Caco-2 (cell line): ENCODE data around the gene SUPT3H. TPM values are rescaled to one million over a fixed set of nuclear protein-coding genes. Genes with fewer than 3 reads are reported as not detected.

ENCODE experiments used
- BruUV-seq: library from RNA; stranded (reverse); fragments of 400-500 nt; replicated peaks from 2 replicates; lab custom pipeline; 2021; lab: Mats Ljungman, UMichigan
- CTCF ChIA-PET: fragments of 300-600 bp; sonication (Branson Sonifier 250); formaldehyde crosslinking; loops from one replicate; lab custom pipeline; 2022; ENCODE audit warnings: antibody characterized with exemption; lab: Charles Lee
- POLR2A ChIA-PET: fragments of 300-600 bp; sonication (Branson Sonifier 250); formaldehyde crosslinking; loops from one replicate; lab custom pipeline; 2022; ENCODE audit warnings: antibody characterized with exemption; lab: Charles Lee
- DNase-seq, 2 experiments: peaks; one replicate each; pipeline versions ENCODE4 v3.0.0 to v3.0.0-alpha.2; 2020 to 2022
- H3K27me3 ChIP-seq: replicated peaks from 2 replicates; pipeline ENCODE4 v1.6.0; 2011; ENCODE audit warnings: low read length; ENCODE audit not compliant: control insufficient read depth, insufficient read depth
- H3K36me3 ChIP-seq: 2 replicates; pipeline ENCODE4 v1.5.1; 2011; ENCODE audit warnings: low read length; ENCODE audit not compliant: control insufficient read depth, insufficient read depth
- H3K4me1 ChIP-seq: fragments of 250-450 bp; sonication (Bioruptor Pico); 2 replicates; pipeline ENCODE4 v1.5.1; 2020; ENCODE audit warnings: mild to moderate bottlenecking
- H3K4me3 ChIP-seq: 2 replicates; pipeline ENCODE4 v1.5.1; 2011; ENCODE audit warnings: low read depth, mild to moderate bottlenecking, control low read depth, low read length
- H3K9me3 ChIP-seq: fragments of 250-450 bp; sonication (Bioruptor Pico); 2 replicates; pipeline ENCODE4 v1.5.1; 2020; ENCODE audit warnings: mild to moderate bottlenecking, moderate library complexity
- H3K27ac Mint-ChIP-seq: one replicate; pipeline ENCODE4 v1.8.0; 2022; ENCODE audit warnings: mixed read lengths; ENCODE audit not compliant: unreplicated experiment
- H3K27me3 Mint-ChIP-seq: one replicate; pipeline ENCODE4 v1.8.0; 2022; ENCODE audit warnings: mixed read lengths; ENCODE audit not compliant: insufficient read depth, unreplicated experiment
- H3K36me3 Mint-ChIP-seq: one replicate; pipeline ENCODE4 v1.8.0; 2022; ENCODE audit warnings: mild to moderate bottlenecking, mixed read lengths; ENCODE audit not compliant: insufficient read depth, unreplicated experiment
- H3K4me1 Mint-ChIP-seq: one replicate; pipeline ENCODE4 v1.8.0; 2022; ENCODE audit warnings: low read depth, mixed read lengths; ENCODE audit not compliant: unreplicated experiment
- H3K4me3 Mint-ChIP-seq: one replicate; pipeline ENCODE4 v1.8.0; 2022; ENCODE audit warnings: mild to moderate bottlenecking, moderate library complexity, mixed read lengths; ENCODE audit not compliant: unreplicated experiment
- H3K9me3 Mint-ChIP-seq: one replicate; pipeline ENCODE4 v1.8.0; 2022; ENCODE audit warnings: mixed read lengths; ENCODE audit not compliant: unreplicated experiment
- intact Hi-C: fragments of 100-400 bp; cut with micrococcal nuclease; formaldehyde crosslinking; loops from one replicate; pipeline ENCODE4 v1.10.0; 2022; ENCODE audit not compliant: unreplicated experiment
- total RNA-seq: library from RNA; stranded (reverse); gene quantifications from 2 replicates; pipeline ENCODE4 v1.2.3, GENCODE V29; 2022
- TF ChIP-seq, protein P1 (sequence below), 2 experiments: fragments of 200-600 bp in 1 of 2; IDR thresholded peaks; 1 replicate in 1 of 2; 2 replicates in 1 of 2; pipeline versions ENCODE4 v1.5.1 to v1.8.0; 2011 to 2022; ENCODE audit warnings: antibody characterized with exemption in 1 of 2, control low read depth in 1 of 2, inconsistent platforms in 1 of 2, low read depth in 1 of 2, low read length in 1 of 2, mild to moderate bottlenecking in 1 of 2, moderate library complexity in 1 of 2; ENCODE audit not compliant: insufficient read depth in 1 of 2, severe bottlenecking in 1 of 2, unreplicated experiment in 1 of 2

The SUPT3H gene
- total RNA-seq, 1 experiment from 2014 or later, result 13.2 TPM

DNA sequence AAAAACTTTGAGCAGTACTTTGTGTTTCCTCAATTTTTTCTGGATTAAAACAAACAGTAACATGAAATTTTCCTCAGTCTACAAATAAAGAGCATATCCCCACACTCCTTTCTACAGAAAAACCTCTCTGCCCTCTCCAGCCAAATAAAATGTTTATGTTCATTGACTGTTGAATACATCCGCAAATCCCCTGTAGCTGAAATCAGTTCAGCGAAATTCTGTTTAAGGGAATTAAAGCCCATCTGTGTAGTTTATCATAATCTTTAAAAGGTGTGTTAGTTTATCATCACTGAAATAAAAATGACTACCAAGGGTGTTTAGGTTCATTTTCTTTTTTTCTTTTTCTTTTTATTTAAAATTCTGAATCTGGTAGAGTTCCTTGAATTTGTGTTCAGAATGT lies 207.4 kb downstream of the SUPT3H start:
- H3K4me3 ChIP-seq, result no peak overlapping the region
- H3K36me3 Mint-ChIP-seq, result no peaks in the 10 kb centered on the region
- no peaks in the 10 kb centered on the region for H3K27me3 ChIP-seq
- H3K36me3 ChIP-seq, result no peaks in the 10 kb centered on the region
- no peaks in the 10 kb centered on the region for H3K9me3 ChIP-seq
- TF ChIP-seq, protein P1, sequence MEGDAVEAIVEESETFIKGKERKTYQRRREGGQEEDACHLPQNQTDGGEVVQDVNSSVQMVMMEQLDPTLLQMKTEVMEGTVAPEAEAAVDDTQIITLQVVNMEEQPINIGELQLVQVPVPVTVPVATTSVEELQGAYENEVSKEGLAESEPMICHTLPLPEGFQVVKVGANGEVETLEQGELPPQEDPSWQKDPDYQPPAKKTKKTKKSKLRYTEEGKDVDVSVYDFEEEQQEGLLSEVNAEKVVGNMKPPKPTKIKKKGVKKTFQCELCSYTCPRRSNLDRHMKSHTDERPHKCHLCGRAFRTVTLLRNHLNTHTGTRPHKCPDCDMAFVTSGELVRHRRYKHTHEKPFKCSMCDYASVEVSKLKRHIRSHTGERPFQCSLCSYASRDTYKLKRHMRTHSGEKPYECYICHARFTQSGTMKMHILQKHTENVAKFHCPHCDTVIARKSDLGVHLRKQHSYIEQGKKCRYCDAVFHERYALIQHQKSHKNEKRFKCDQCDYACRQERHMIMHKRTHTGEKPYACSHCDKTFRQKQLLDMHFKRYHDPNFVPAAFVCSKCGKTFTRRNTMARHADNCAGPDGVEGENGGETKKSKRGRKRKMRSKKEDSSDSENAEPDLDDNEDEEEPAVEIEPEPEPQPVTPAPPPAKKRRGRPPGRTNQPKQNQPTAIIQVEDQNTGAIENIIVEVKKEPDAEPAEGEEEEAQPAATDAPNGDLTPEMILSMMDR (IDR thresholded peaks at IDR 0.05; ENCODE audit: insufficient read depth in 1 of 2, low read depth in 1 of 2, low read length in 1 of 2, severe bottlenecking in 1 of 2, unreplicated experiment in 1 of 2), result no peak
- BruUV-seq, result no TSS peak
- H3K4me3 Mint-ChIP-seq, result no peak overlapping the region
- DNase-seq, result no peak
- H3K27ac Mint-ChIP-seq, result no peak overlapping the region
- intact Hi-C loops, result no loop called here
- no peaks in the 10 kb centered on the region for H3K27me3 Mint-ChIP-seq
- peaks cover 4% of the 10 kb centered on the region; the same call in 1 of the 2 replicates for H3K4me1 ChIP-seq
- POLR2A ChIA-PET, result no interaction called here
- H3K9me3 Mint-ChIP-seq, result no peaks in the 10 kb centered on the region
- CTCF ChIA-PET, result no interaction called here
- no peaks in the 10 kb centered on the region for H3K4me1 Mint-ChIP-seq

DNA sequence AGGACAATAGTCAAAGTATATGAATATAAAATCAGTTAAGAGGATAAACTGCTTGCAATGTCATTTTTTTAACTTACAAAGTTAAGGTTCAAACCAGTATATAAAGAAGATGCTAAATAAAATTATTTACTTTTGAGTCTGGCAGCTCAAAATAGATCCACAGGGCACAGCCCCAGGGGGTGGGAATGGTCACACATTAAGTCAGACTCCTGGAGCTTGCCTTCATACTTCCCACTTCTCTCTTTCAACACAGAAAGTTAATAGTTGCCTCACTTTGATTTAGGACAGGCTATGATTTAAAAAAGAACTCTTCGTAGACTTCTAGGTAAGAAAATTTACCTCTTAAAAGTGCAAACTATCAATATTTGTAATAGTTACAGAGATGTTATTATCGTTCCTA lies 207.9 kb downstream of the SUPT3H start:
- intact Hi-C loops, result no loop called here
- POLR2A ChIA-PET, result no interaction called here
- CTCF ChIA-PET, result no interaction called here

GRCh38 chr6:45163952-45164766 lies 213.6 kb downstream of the SUPT3H start:
- H3K36me3 ChIP-seq, result no peaks in the 10 kb centered on the region
- H3K9me3 ChIP-seq, result no peaks in the 10 kb centered on the region
- CTCF ChIA-PET, result no interaction called here
- no peak for DNase-seq
- Mint-ChIP-seq H3K27me3 (no peaks in the 10 kb centered on the region), H3K4me1 (no peaks in the 10 kb centered on the region), H3K9me3 (no peaks in the 10 kb centered on the region), H3K36me3 (no peaks in the 10 kb centered on the region), H3K27ac (no peak overlapping the region), H3K4me3 (no peak overlapping the region)
- no TSS peak for BruUV-seq
- POLR2A ChIA-PET, result no interaction called here
- no peak overlapping the region for H3K4me3 ChIP-seq
- intact Hi-C loops, result no loop called here
- TF ChIP-seq, protein P1 (IDR thresholded peaks at IDR 0.05; ENCODE audit: insufficient read depth in 1 of 2, low read depth in 1 of 2, low read length in 1 of 2, severe bottlenecking in 1 of 2, unreplicated experiment in 1 of 2), result no peak
- H3K27me3 ChIP-seq, result no peaks in the 10 kb centered on the region
- H3K4me1 ChIP-seq, result no peaks in the 10 kb centered on the region

More for the DNA sequence above, 207.9 kb downstream of the SUPT3H start:
- Histone ChIP-seq H3K4me1 (peaks cover 3% of the 10 kb centered on the region; the same call in 1 of the 2 replicates), H3K36me3 (no peaks in the 10 kb centered on the region), H3K4me3 (no peak overlapping the region), H3K27me3 (no peaks in the 10 kb centered on the region), H3K9me3 (no peaks in the 10 kb centered on the region)
- no peaks in the 10 kb centered on the region for H3K4me1 Mint-ChIP-seq
- H3K27ac Mint-ChIP-seq, result no peak overlapping the region
- no peak overlapping the region for H3K4me3 Mint-ChIP-seq
- no TSS peak for BruUV-seq
- H3K9me3 Mint-ChIP-seq, result no peaks in the 10 kb centered on the region
- no peaks in the 10 kb centered on the region for H3K36me3 Mint-ChIP-seq
- no peaks in the 10 kb centered on the region for H3K27me3 Mint-ChIP-seq
- DNase-seq, result no peak
- TF ChIP-seq, protein P1 (IDR thresholded peaks at IDR 0.05; ENCODE audit: insufficient read depth in 1 of 2, low read depth in 1 of 2, low read length in 1 of 2, severe bottlenecking in 1 of 2, unreplicated experiment in 1 of 2), result no peak
